ENCODE data around the gene ARHGAP10.
"Not testable (repeated sequence)": the region's sequence is repeated elsewhere in the genome, so short reads cannot be mapped to it uniquely, and the experiment has no call there.

The ARHGAP10 gene

DNA sequence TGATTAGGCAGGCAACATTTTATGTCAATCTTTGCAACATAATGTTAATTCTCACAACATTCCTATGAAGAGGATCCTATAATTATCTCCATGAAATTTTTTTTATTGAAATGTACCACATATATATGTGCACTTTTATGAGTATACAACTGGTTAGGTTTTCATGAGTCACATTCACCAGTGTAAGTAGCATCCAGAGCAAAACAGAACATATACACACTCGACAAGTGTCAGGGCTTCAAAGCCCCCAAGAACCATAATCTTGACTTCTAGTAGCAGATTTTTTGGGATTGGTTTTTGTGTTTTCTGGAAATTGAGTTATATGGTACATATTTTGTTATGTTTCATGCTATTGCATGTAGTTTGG is 62.4 kb downstream of the ARHGAP10 start:
- H3K4me3 ChIP-seq (ENCODE audit: low read depth, low read length) = no peak overlapping the region
- TF ChIP-seq, protein P1, sequence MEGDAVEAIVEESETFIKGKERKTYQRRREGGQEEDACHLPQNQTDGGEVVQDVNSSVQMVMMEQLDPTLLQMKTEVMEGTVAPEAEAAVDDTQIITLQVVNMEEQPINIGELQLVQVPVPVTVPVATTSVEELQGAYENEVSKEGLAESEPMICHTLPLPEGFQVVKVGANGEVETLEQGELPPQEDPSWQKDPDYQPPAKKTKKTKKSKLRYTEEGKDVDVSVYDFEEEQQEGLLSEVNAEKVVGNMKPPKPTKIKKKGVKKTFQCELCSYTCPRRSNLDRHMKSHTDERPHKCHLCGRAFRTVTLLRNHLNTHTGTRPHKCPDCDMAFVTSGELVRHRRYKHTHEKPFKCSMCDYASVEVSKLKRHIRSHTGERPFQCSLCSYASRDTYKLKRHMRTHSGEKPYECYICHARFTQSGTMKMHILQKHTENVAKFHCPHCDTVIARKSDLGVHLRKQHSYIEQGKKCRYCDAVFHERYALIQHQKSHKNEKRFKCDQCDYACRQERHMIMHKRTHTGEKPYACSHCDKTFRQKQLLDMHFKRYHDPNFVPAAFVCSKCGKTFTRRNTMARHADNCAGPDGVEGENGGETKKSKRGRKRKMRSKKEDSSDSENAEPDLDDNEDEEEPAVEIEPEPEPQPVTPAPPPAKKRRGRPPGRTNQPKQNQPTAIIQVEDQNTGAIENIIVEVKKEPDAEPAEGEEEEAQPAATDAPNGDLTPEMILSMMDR (IDR thresholded peaks at IDR 0.05; ENCODE audit: low read depth, low read length) = no peak

DNA sequence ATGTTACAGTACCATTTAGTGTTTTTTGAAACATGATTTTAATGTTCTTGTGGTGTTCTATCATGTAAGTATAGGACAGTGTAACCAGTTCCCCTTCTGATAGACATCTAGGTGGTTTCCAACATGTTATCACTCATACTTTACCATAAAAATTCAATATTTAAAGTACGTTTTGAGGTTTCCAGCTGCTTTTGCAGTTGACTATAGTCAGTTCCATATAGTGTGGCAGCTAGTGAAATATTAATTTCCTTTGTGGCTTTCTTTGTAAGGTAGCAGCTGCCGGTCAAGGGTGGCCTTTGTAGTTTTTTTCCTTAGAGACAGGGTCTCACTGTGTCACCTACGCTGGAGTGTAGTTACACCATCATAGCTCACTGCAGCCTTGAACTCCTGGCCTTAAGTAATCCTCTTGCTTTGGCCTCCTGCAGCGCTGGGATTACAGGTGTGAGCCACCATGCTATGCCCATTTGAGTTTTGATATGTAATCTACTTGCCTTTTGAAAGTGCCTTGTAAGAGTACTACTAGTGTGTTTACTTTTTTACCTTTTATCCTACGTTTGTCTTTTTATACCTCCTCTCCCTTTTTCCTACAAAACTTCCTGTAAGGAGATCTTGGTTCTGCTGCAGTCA is 63.0 kb downstream of the ARHGAP10 start:
- TF ChIP-seq, protein P1 (IDR thresholded peaks at IDR 0.05; ENCODE audit: low read depth, low read length) = no peak
- H3K4me3 ChIP-seq (ENCODE audit: low read depth, low read length) = no peak overlapping the region

- not testable (repeated sequence) for H3K4me3 ChIP-seq (ENCODE audit: low read depth, low read length)
These were observed 67.2 kb downstream of the ARHGAP10 start for GRCh38 chr4:147799057-147799456.

DNA sequence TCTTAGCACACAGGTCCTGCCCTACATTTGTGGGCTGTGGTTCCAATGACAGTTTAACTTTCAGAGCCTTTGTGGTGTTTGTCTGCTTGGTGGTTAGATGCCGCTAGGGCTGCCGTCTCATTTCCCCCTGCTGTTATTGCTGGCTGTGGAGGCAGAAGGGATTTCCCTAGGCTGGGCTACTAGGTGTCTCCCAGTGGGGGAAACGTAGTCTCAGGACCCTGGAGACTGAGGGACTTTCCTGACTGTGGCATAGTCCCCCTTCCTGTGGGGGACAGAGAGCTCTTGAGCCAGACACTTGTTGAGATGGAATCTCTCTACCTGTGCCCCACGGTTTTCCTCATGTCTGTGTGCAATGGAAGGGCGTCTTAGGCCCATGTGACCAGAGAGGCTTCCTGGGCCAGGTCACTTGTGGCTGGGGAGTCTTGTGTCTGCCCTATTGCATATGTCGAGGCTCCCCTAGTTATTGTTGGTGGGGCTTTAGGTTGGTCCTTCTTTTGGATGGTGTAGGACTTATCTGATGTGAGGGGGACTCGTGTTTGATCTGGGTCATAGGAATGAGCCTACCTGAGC is 68.2 kb downstream of the ARHGAP10 start:
- TF ChIP-seq, protein P1 (IDR thresholded peaks at IDR 0.05; ENCODE audit: low read depth, low read length) = no peak

DNA sequence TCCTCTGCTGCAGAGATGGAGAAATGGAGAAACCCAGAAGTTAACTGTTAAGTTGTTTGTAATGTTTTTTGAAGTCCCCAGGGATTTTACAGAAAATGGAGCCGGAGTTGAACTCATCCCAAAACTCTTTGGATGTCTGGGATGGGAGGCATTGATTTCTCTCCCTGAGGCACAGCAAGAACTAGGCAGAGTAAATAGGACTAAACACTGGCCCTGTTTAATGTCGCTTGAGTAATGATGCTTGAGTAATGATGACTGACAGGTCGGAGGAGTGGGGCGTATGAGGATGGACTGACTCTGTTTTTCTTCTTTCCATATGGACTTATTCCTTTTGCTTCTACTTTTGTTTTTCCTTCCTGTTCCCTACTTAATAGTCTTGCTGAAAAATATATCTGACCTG is 69.9 kb downstream of the ARHGAP10 start:
- TF ChIP-seq, protein P1 (IDR thresholded peaks at IDR 0.05; ENCODE audit: low read depth, low read length) = no peak
- H3K4me3 ChIP-seq (ENCODE audit: low read depth, low read length) = no peak overlapping the region

More for the DNA sequence above, 68.2 kb downstream of the ARHGAP10 start:
- H3K4me3 ChIP-seq (ENCODE audit: low read depth, low read length) = no peak overlapping the region

DNA sequence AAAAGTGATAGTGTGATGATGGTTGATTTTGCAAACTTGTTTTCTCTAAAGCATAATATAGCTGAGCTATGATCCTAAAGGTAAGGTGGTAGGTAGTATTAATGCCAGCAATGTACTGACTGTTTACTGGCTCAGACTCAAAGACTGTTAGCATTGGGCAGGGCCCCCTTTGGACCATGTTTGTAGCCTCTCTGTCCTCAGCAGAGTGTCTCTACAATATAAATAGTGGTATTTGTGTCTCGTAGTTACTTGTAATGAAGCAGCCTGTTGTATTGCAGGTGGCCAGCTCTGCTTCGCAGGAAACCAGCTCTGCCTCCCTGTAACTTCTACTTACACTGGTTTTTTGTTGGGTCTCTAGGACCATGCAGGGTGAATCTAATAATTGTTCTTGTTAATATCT is 70.5 kb downstream of the ARHGAP10 start:
- TF ChIP-seq, protein P1 (IDR thresholded peaks at IDR 0.05; ENCODE audit: low read depth, low read length) = no peak
- H3K4me3 ChIP-seq (ENCODE audit: low read depth, low read length) = no peak overlapping the region

DNA sequence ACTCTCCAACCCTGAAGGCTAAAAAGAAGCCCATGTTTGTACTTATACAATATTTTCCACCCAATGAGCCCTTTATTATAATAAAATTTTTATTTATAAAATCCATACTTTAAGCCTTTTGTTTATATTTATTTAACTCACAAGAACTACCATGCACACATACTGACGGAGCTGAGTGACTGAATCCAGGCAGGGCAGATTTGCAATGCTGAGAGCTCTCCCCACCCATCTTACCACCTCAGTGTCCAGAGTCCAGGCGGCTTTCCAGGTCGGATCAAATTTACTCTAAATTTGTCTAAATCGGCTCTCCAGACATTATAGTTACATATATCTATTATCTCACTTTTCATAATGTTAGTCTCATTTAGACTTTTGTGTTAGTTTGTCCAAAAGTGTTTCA is 74.1 kb downstream of the ARHGAP10 start:
- H3K4me3 ChIP-seq (ENCODE audit: low read depth, low read length) = no peak overlapping the region
- TF ChIP-seq, protein P1 (IDR thresholded peaks at IDR 0.05; ENCODE audit: low read depth, low read length) = no peak

- H3K4me3 ChIP-seq (ENCODE audit: low read depth, low read length) = no peak overlapping the region
- TF ChIP-seq, protein P1 (IDR thresholded peaks at IDR 0.05; ENCODE audit: low read depth, low read length) = no peak
These were observed 76.6 kb downstream of the ARHGAP10 start for GRCh38 chr4:147808447-147808846.
